Midbrain (tissue), 1 donor: ENCODE data around the gene DDX1.
"Not testable (repeated sequence)": the region's sequence is repeated elsewhere in the genome, so short reads cannot be mapped to it uniquely, and the experiment has no call there.

Experiments
- DNase-seq: peaks from one replicate; lab custom pipeline; 2025; lab: John Stamatoyannopoulos, UW

The DDX1 gene

DNA sequence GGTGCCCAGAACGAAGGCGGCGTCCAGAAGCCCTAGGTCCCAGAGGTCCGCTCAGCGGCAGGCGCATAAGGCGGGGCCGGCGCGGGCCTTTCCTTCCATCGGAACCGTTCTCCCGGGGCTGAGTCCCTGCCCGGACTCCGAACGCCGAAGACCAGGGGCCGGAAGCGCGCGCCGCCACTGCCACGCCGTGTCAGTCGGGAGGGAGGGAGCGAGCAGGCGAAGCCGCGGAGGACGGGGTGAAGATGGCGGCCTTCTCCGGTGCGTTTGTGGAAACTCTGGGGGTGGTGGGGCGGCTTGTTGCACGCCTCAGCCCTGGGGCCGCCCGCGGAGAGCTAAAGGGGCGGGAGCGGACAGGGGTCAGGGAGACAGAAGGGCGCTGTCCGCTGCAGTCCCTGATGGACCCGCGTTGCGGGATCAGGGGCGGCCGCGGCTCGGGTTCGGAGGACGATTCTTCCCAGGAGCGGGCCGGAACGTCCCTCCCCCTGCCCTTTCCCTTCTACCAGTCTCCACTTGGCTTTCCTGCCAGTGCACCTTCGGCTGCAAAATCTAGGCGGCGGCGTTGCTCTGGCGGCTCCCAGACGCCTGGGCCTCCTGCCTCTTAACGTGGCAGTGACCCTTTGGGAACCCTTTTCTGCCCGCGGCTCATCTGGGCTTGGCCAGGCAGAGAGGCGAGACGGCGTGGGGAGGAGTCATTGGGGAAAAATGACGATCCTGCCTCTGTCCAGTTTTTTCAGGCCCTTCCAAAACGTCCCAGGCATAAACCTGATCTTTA lies at the start of gene DDX1:
TSS of gene DDX1 (plus strand) at position 177 of the 772 bp plus-strand sequence. CDS start at position 243, 66 bp downstream.
- DNase-seq, result peak; percentile 86

DNA sequence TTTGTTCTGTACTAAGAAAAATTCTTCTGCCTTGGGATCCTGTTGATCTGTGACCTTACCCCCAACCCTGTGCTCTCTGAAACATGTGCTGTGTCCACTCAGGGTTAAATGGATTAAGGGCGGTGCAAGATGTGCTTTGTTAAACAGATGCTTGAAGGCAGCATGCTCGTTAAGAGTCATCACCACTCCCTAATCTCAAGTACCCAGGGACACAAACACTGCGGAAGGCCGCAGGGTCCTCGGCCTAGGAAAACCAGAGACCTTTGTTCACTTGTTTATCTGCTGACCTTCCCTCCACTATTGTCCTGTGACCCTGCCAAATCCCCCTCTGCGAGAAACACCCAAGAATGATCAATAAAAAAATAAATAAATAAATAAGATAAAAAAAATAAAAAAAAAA lies 49.4 kb upstream of the DDX1 start:
- not testable (repeated sequence) for DNase-seq

DNA sequence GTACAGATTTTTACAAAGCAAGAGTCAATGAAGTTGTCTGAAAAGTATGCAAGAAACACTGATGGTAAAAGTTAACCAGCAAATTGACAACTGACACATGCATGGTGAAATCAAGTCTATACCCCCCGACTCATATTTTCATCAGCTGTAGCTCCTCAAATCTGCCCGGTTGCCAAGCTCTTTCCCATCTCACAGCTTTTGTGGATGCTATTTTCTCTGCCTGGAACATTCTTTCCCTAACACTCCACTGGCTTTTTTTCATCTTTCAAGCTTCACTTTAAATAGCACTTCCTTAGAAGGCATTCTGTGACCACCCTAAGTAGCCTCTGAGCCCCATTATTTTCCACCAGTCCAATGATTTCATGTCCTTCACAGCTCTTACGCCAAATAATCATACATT lies 48.6 kb upstream of the DDX1 start:
- no peak for DNase-seq

DNA sequence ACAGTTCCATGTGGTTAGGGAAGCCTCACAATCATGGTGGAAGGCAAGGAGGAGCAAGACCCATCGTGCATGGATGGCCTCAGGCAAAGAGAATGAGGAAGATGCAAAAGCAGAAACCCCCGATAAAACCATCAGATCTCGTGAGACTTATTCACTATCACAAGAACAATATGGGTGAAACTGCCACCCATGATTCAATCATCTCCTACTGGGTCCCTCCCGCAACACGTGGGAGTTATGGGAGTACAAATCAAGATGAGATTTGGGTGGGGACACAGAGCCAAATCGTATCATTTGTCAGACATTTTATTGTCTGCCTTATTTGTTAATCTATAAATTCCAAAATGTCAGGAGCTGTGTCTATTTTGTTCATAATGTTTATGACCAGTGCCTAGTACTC lies 48.1 kb upstream of the DDX1 start:
- no peak for DNase-seq

DNA sequence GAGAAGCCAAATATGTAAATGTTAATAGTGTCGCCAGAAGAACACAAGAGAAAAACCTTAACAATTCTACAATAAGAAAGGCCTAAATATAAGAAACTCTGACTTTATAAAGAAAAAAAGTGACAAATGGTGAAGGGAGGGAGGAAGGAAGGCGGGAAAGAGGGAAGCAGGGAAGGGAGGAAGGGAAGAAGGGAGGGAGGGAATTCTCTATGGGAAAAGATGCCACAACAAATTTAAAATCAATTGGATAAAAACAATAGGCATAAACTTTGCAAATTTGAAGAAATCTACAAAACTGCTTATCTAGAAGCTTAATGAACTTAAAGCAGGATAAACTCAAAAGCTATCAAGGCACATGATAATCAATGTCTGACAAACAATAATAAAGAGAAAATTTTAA lies 47.4 kb upstream of the DDX1 start:
- no peak for DNase-seq

DNA sequence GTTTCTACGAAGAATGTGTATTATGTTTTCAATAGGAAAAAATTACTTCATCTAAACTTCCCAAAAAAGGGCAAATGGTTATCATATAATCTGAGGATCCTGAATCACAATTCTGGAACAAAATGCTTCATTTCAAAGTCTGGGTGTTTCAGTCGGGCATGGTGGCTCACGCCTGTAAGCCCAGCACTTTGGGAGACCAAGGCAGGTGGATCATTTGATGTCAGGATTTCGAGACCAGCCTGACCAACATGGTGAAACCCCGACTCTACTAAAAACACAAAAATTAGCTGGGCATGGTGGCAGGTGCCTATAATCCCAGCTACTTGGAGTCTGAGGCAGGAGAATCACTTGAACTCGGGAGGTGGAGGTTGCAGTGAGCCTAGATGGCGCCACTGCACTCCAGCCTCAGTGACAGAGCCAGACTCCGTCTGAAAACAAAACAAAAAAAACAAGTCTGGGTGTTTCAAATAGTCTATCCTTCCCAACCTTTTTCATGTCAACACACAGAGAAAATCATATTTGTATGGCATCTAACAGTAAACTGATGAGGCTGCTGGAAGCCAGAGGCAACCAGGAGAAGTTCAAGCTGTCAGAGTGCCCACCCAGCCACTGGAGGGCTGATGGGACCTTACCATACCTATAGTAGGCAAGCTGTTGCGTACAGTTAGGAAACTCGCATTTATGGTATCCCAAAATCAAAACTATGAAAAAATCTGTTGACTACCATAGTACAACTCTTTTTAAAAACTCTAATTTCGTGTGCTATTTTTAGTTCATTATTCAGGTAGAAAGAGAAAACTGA lies 45.2 kb upstream of the DDX1 start:
- DNase-seq, result no peak

DNA sequence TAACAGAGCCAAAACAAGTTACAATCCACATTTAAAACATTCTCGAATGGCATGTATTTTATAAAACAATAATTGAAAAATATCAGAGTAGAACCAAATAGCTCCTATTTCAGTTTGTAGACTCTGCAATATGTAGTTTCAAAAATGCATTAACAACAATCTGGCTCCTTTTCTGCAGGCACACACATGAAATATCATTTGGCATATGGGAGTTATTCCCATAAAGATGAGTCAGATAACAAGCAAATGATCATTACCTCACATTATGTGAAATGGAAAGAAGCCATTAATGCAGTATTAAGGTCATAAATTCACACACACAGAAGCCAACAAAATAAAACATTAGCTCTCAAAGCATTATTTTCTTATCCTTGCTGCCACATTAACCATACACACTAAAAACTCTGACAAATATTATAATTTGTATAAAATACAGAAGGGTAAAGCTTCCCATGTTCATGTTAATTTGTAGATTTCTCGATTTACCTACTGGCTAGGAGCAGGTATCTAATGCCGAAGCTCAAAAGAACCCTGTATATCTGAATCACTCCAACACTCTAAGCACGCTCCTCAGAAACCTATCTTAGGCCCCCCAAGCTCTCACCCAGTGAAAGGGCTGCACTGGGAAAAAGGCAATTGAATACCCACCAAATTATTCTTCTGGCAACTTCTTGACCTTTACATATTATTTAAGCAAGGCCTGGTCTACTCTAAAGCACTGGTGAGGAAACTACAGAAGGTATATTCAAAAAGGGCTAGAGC lies 44.4 kb upstream of the DDX1 start:
- no peak for DNase-seq

DNA sequence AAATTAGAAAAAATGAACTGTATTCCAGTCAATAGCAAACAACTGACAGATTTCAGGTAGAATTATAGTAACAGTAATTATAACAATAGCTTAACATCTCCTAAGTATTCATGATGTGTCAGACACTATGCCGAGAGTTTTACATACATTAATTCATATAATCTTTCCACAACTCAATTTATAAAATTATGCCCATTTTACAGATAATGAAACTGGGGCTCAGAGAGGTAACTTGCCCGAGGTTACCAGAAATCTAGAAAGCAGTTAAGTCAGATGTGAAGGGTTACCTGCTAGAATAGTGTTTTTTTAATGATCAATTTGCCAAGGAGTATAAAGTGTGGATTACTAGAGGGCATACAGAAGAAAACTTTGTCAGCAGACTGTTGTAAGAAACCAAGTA lies 42.7 kb upstream of the DDX1 start:
- DNase-seq, result no peak

DNA sequence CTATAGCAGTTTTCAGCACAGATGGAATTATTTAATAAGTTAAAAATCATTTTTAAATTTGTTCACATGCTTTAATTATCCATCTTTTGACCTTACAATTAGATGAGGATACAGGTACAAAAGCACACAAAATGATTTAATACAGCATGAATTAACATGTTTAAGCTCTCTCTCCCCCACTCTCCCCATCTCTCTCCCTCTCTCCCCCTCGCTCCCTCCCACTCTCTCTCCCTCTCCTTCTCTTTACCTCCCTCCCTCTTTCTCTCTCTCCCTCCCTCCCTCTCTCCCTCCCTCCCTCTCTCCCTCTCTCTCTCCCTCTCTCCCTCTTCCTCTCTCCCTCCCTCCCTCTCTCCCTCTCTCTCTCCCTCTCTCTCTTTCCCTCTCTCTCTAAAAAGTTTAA lies 38.1 kb upstream of the DDX1 start:
- no peak for DNase-seq

DNA sequence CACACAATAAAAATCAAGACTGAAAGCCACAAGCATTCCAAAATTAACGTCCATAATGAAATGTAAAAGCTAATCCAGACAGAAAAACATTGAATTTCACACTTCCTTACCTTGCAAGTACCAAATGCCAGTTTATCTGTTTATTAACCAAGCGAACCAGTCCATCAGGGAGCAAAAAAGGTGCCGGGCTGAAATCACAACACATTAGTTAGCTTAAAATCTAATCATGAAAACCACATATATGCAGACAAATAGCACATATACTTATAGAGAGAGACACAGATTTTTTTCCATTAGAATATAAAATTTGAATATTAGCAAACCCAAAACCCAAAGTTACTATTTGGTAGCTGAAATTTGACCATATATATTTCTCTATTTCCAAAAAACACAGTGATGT lies 37.7 kb upstream of the DDX1 start:
- no peak for DNase-seq

DNA sequence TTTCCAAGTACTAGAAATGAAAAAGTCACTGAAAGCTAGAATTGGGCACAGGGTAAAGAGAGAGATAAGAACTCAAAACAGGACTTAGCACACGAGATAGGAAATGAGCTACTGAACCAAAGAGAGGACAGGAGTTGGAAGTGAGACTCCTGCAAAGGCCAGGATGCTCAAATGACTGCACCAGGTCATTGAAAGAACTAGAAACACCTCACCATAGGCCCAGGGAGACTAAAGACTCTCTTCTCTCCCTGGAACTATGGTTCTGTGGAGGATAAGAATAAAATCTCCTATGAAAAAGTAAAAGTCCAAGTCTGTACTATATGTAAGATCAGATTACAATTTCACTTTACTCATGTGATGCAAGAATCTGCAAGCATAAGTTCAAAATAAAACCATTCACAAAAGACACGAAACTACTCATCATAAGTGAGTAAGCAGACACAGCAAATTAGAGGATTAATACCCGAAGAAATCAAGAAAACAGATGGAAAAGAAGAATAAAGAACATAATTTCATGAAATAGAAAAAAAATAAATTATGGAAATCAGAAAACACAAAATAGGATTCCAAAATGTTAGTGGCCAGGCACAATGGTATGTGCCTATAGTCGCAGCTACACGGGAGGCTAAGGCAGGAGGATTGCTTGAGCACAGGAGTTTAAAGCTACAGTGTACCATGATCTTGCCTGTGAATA lies 37.0 kb upstream of the DDX1 start:
- DNase-seq, result no peak

DNA sequence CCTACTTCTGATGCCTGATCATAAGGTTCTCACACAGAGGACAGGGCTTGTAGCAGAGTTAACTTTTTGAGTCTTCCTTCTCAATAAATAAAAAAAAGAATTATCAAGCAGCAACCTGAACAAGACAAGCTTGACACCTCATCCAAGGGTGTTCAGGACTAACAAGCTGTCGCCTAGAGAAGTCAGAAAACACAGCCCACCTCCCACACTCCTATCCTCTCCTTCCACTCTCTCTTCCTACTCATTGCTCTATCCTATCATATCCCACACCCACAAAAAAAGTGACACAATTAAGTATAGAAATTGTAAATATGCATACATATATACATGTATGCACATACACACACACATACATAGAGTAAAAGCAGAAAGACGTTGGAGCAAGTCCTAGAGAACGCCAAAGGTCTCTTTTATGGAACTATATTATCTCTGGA lies 35.9 kb upstream of the DDX1 start:
- no peak for DNase-seq

DNA sequence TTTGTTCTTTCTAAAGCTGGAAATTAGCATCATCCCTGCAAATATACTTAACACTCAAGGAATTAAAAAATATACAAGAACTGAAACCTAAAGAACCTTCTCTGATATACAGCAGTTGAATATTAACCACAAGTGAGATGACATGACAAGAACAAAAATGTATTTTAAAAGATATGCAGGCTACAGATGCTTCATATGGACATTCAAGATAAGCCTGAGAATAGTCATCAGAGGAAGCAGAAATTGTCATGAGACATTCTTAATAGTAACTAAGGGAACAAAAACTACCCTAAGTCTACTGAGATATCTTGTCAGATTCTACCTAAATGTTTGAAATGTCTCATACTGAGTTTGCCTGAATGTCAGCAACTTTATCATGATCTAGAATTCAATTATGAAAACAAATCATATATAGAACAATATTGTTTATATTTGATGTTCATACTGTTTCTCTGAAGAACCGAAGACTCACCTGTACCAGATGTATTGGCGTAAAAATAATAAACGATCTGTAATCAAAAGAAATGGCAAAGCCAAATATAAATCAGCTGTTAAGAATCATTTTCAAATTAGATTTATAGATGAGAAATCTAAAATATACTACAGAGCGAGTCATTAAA lies 35.2 kb upstream of the DDX1 start:
- DNase-seq, result no peak

DNA sequence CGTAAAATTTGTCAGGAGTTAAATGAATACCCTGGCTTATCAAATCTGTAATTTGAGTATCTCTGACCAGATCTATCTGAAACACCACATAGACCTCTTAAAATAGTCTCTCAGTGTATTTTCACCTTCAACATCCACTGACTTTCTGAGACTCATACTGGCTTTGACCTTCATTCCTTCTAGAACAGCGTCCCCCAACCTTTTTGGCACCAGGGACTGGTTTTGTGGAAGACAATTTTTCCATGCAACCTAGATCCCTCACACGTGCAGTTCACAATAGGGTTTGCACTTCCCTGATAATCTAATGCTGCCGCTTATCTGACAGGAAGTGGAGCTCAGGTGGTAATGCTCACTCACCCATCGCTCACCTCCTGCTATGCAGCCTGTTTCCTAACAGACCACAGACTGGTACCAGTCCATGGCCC lies 33.8 kb upstream of the DDX1 start:
- no peak for DNase-seq

DNA sequence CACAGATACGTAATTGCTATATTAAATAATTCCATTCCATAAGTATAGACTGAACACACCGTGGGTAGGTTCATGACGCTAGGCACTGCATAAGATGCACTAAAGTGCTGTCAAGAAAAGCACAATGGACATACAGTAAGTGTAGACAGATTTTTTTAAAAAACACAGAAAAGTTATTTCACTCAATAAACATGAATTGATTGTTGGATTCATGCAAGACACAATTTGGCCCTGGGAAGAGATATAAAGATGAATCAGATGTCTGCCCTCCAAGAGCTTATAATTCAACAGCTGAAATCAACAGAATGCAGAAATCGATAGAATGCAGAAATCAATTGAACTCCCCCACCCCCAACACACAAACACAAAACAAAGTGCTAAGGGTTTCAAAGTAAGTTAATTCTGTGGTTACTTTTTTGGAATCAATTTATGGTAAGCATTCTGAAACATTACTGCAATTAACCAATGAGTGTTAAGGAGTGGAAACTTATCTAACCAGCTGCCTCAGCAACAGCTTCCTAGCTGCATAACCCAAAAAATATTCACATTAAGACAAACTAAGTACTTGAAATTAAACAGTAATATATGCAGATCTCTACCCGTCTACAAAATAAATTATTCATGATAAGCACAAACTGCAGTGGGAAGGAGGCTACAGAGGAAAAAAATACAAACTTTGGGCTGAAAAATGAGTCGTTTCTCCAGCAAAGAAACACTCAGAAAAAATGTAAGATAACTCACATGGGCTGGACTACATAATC lies 32.1 kb upstream of the DDX1 start:
- no peak for DNase-seq

DNA sequence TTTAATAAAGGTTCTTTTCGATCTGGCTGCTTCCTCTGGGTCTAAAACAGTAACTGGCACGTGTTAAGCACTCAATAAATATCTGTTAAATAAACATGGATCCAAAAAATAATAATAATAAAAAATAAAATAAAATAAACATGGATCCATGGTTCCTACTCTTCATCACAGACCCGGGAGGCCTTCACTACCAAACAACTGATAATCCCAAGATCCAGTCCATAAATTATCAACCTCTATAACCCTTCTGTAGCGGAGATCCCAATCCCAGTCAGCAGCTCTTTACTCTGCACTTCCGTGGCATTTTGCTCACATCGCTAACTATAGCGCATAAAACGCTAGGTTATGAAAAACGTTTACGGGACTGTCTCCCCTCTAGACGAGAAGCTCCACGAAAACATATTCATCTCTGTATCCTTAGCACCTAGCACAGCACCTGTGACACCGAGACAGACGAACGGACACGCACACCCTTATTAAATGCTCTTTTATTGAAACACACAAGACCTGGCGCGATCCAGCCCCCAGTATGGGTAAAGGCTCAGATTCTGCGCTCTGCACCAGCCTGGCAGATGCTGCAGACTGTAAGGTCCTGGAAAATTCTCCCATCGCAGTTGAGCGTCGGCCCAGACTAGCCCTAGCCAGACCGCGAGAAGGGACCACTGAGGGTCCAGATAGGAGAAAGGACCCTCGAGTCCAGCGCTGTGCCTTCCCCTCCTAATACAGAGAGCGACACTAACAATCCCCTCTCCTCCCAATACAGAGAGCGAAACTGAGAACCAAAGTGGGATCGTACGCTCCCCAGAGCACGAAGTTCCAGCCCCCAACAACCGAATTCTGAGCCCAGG lies 31.3 kb upstream of the DDX1 start:
- peak; percentile 38 for DNase-seq

DNA sequence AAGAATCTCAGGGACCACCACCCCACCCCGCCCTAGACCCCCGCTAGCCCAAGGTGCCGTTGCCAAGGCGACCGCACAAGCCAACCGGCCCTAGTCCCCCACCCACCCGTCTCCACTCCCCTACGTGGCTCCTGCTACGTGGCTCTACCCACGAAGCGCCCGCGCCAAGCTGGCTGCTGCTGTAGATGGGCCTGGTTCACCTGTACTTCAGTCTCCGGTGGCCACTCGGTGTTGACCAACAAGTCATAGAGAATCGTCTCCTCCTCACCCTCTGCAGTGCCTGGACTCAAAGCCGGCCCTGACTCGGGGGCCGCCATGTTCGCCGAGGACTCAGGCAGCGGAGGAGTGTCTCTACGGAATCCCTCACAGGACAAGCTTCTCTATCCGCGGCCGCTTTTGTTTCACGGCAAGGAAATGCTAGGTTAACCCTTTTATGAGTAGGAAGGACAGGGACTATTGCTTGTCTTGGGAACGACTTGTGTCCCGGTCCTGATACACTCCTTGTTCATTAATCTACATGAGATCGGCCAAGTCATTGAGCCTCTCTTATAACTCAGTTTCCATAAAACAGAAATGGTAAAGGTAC lies 30.6 kb upstream of the DDX1 start, which contains the start of gene NBAS:
TSS of gene NBAS (minus strand) at position 347 of the 586 bp plus-strand sequence. CDS start at position 317, 30 bp downstream.
- peak; percentile 89 for DNase-seq

DNA sequence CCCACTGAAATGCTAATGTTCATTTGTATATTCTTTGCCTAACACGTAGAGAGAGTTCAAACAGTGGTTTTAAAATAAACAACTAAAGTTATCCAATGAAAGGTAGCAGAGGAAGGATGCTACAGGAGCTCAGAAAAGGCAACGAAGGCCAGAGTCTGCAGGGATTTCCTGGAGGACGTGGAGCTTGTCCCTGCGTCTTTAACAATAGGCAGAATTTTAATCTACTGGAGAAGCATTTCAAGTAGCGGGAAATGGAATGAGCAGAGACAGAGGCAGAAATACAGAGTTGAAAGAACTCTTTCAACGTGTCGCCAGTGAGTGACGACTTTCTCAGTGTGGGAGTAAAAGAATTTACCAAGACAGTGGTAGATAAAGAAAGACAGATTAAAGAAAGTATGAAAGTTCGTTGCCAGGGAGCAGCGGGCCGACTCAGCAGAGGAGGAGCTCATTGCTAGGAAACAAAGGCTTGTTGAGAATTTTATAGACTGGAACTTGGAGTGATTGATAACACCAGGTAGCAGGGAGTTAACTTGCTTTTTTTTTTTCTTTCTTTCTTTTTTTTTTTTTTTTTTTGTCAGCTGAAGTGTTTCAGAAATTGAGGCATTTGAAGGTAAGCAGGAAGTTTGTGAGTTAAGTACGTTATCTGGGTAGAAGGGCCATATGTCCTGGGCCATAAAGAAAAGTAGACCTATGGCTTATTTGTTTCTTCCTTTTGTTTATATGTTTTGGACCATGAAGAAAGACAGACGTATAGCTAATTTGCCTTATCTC lies 29.9 kb upstream of the DDX1 start:
- peak; percentile 75 for DNase-seq
